ENCODE measurements around the gene SMCHD1. TPM values are rescaled to one million over a fixed set of nuclear protein-coding genes. Genes with fewer than 3 reads are reported as not detected.
"Not testable (repeated sequence)": the region's sequence is repeated elsewhere in the genome, so short reads cannot be mapped to it uniquely, and the experiment has no call there.

Gene SMCHD1
- total RNA-seq, 1 experiment from 2014 or later, result 180 TPM

- Histone ChIP-seq H3K79me2 (ENCODE audit: low read length) (peaks cover 28% of the 10 kb centered on the region), H2AFZ (ENCODE audit: low read length) (no peak overlapping the region), H4K20me1 (ENCODE audit: insufficient read depth, low read depth, low read length) (peaks cover 17% of the 10 kb centered on the region), H3K27ac (ENCODE audit: low read length) (no peak overlapping the region), H3K4me2 (ENCODE audit: low read depth, low read length, poor library complexity, severe bottlenecking) (no peak overlapping the region), H3K27me3 (ENCODE audit: low read length) (no peaks in the 10 kb centered on the region), H3K4me3 (ENCODE audit: low read length) (no peak overlapping the region), H3K9ac (ENCODE audit: low read length) (no peak overlapping the region), H3K9me3 (ENCODE audit: low read length) (no peaks in the 10 kb centered on the region), H3K4me1 (ENCODE audit: low read length) (peaks cover 30% of the 10 kb centered on the region), H3K36me3 (ENCODE audit: insufficient read depth, low read length) (peaks cover 6% of the 10 kb centered on the region; the same call in 1 of the 2 replicates), H3K9me2 (replicated peaks; ENCODE audit: insufficient read depth, low read length) (no peaks in the 10 kb centered on the region)
- DNase-seq, result no peak
These were observed 2.1 kb upstream of the SMCHD1 start for GRCh38 chr18:2653467-2653866.

GRCh38 chr18:2654169-2654927, 1.2 kb upstream of the SMCHD1 start:
- peak overlapping the region; percentile 95 for H3K9ac ChIP-seq (ENCODE audit: low read length)
- H3K27me3 ChIP-seq (ENCODE audit: low read length), result no peaks in the 10 kb centered on the region
- H3K36me3 ChIP-seq (ENCODE audit: insufficient read depth, low read length), result peaks cover 9% of the 10 kb centered on the region
- no peaks in the 10 kb centered on the region for H3K9me2 ChIP-seq (replicated peaks; ENCODE audit: insufficient read depth, low read length)
- peak overlapping the region; percentile 92 for H3K4me3 ChIP-seq (ENCODE audit: low read length)
- H3K4me1 ChIP-seq (ENCODE audit: low read length), result peaks cover 31% of the 10 kb centered on the region
- peaks cover 22% of the 10 kb centered on the region for H4K20me1 ChIP-seq (ENCODE audit: insufficient read depth, low read depth, low read length)
- H3K79me2 ChIP-seq (ENCODE audit: low read length), result peaks cover 37% of the 10 kb centered on the region
- no peaks in the 10 kb centered on the region for H3K9me3 ChIP-seq (ENCODE audit: low read length)
- peak overlapping the region; percentile 67 for H3K4me2 ChIP-seq (ENCODE audit: low read depth, low read length, poor library complexity, severe bottlenecking)
- H3K27ac ChIP-seq (ENCODE audit: low read length), result no peak overlapping the region
- DNase-seq, result no peak
- H2AFZ ChIP-seq (ENCODE audit: low read length), result peak overlapping the region; percentile 77

GRCh38 chr18:2654928-2655177, 673 bp upstream of the SMCHD1 start:
- H3K4me1 ChIP-seq (ENCODE audit: low read length), result peaks cover 31% of the 10 kb centered on the region
- no peak overlapping the region for H3K27ac ChIP-seq (ENCODE audit: low read length)
- H3K79me2 ChIP-seq (ENCODE audit: low read length), result peaks cover 42% of the 10 kb centered on the region
- H3K27me3 ChIP-seq (ENCODE audit: low read length), result no peaks in the 10 kb centered on the region
- peaks cover 13% of the 10 kb centered on the region for H3K36me3 ChIP-seq (ENCODE audit: insufficient read depth, low read length)
- no peaks in the 10 kb centered on the region for H3K9me2 ChIP-seq (replicated peaks; ENCODE audit: insufficient read depth, low read length)
- H3K9ac ChIP-seq (ENCODE audit: low read length), result peak overlapping the region; percentile 95
- no peaks in the 10 kb centered on the region for H3K9me3 ChIP-seq (ENCODE audit: low read length)
- peak overlapping the region; percentile 92 for H3K4me3 ChIP-seq (ENCODE audit: low read length)
- H3K4me2 ChIP-seq (ENCODE audit: low read depth, low read length, poor library complexity, severe bottlenecking), result peak overlapping the region; percentile 67
- peak; percentile 90 for DNase-seq
- peak overlapping the region; percentile 77 for H2AFZ ChIP-seq (ENCODE audit: low read length)
- H4K20me1 ChIP-seq (ENCODE audit: insufficient read depth, low read depth, low read length), result peaks cover 25% of the 10 kb centered on the region

GRCh38 chr18:2655954-2656236, 369 bp downstream of the SMCHD1 start:
- Histone ChIP-seq H3K36me3 (ENCODE audit: insufficient read depth, low read length) (peaks cover 13% of the 10 kb centered on the region), H2AFZ (ENCODE audit: low read length) (0 out of 2 replicates have a peak overlapping the region, but pooled peaks have one; percentile 45), H3K9me3 (ENCODE audit: low read length) (no peaks in the 10 kb centered on the region), H3K27me3 (ENCODE audit: low read length) (no peaks in the 10 kb centered on the region), H4K20me1 (ENCODE audit: insufficient read depth, low read depth, low read length) (peaks cover 28% of the 10 kb centered on the region), H3K4me1 (ENCODE audit: low read length) (peaks cover 31% of the 10 kb centered on the region), H3K9me2 (replicated peaks; ENCODE audit: insufficient read depth, low read length) (no peaks in the 10 kb centered on the region), H3K4me3 (ENCODE audit: low read length) (peak overlapping the region; percentile 92), H3K9ac (ENCODE audit: low read length) (peak overlapping the region; percentile 95), H3K27ac (ENCODE audit: low read length) (peak overlapping the region; percentile 80), H3K4me2 (ENCODE audit: low read depth, low read length, poor library complexity, severe bottlenecking) (peak overlapping the region; percentile 67), H3K79me2 (ENCODE audit: low read length) (peaks cover 53% of the 10 kb centered on the region)
- no peak for DNase-seq

- DNase-seq, result peak; percentile 74
- peaks cover 31% of the 10 kb centered on the region for H3K4me1 ChIP-seq (ENCODE audit: low read length)
- peak overlapping the region; percentile 67 for H3K4me2 ChIP-seq (ENCODE audit: low read depth, low read length, poor library complexity, severe bottlenecking)
- H3K27me3 ChIP-seq (ENCODE audit: low read length), result no peaks in the 10 kb centered on the region
- H3K9me3 ChIP-seq (ENCODE audit: low read length), result no peaks in the 10 kb centered on the region
- H3K27ac ChIP-seq (ENCODE audit: low read length), result peak overlapping the region; percentile 80
- no peaks in the 10 kb centered on the region for H3K9me2 ChIP-seq (replicated peaks; ENCODE audit: insufficient read depth, low read length)
- H3K36me3 ChIP-seq (ENCODE audit: insufficient read depth, low read length), result peaks cover 13% of the 10 kb centered on the region
- peaks cover 58% of the 10 kb centered on the region for H3K79me2 ChIP-seq (ENCODE audit: low read length)
- H3K9ac ChIP-seq (ENCODE audit: low read length), result peak overlapping the region; percentile 95
- H3K4me3 ChIP-seq (ENCODE audit: low read length), result peak overlapping the region; percentile 92
- H2AFZ ChIP-seq (ENCODE audit: low read length), result 0 out of 2 replicates have a peak overlapping the region, but pooled peaks have one; percentile 45
- peaks cover 28% of the 10 kb centered on the region for H4K20me1 ChIP-seq (ENCODE audit: insufficient read depth, low read depth, low read length)
These were observed 883 bp downstream of the SMCHD1 start for GRCh38 chr18:2656237-2656980.

GRCh38 chr18:2656981-2657512, 1.5 kb downstream of the SMCHD1 start:
- Histone ChIP-seq H3K36me3 (ENCODE audit: insufficient read depth, low read length) (peaks cover 13% of the 10 kb centered on the region), H3K4me3 (ENCODE audit: low read length) (peak overlapping the region; percentile 92), H4K20me1 (ENCODE audit: insufficient read depth, low read depth, low read length) (peaks cover 28% of the 10 kb centered on the region), H3K9ac (ENCODE audit: low read length) (peak overlapping the region; percentile 95), H3K9me2 (replicated peaks; ENCODE audit: insufficient read depth, low read length) (no peaks in the 10 kb centered on the region), H3K27me3 (ENCODE audit: low read length) (no peaks in the 10 kb centered on the region), H3K4me2 (ENCODE audit: low read depth, low read length, poor library complexity, severe bottlenecking) (peak overlapping the region; percentile 67), H3K9me3 (ENCODE audit: low read length) (no peaks in the 10 kb centered on the region), H3K79me2 (ENCODE audit: low read length) (peaks cover 62% of the 10 kb centered on the region), H3K4me1 (ENCODE audit: low read length) (peaks cover 31% of the 10 kb centered on the region), H2AFZ (ENCODE audit: low read length) (no peak overlapping the region), H3K27ac (ENCODE audit: low read length) (peak overlapping the region; percentile 80)
- DNase-seq, result no peak

GRCh38 chr18:2657788-2658458, 2.4 kb downstream of the SMCHD1 start:
- H3K79me2 ChIP-seq (ENCODE audit: low read length), result peaks cover 70% of the 10 kb centered on the region
- peaks cover 28% of the 10 kb centered on the region for H4K20me1 ChIP-seq (ENCODE audit: insufficient read depth, low read depth, low read length)
- peaks cover 13% of the 10 kb centered on the region for H3K36me3 ChIP-seq (ENCODE audit: insufficient read depth, low read length)
- H3K9me2 ChIP-seq (replicated peaks; ENCODE audit: insufficient read depth, low read length), result no peaks in the 10 kb centered on the region
- DNase-seq, result peak; percentile 63
- peak overlapping the region; percentile 33; the same call in 1 of the 2 replicates for H3K27ac ChIP-seq (ENCODE audit: low read length)
- H3K9ac ChIP-seq (ENCODE audit: low read length), result peak overlapping the region; percentile 33; the same call in 1 of the 2 replicates
- no peak overlapping the region for H2AFZ ChIP-seq (ENCODE audit: low read length)
- H3K4me1 ChIP-seq (ENCODE audit: low read length), result peaks cover 31% of the 10 kb centered on the region
- H3K4me3 ChIP-seq (ENCODE audit: low read length), result peak overlapping the region; percentile 92
- no peaks in the 10 kb centered on the region for H3K9me3 ChIP-seq (ENCODE audit: low read length)
- peak overlapping the region; percentile 67 for H3K4me2 ChIP-seq (ENCODE audit: low read depth, low read length, poor library complexity, severe bottlenecking)
- no peaks in the 10 kb centered on the region for H3K27me3 ChIP-seq (ENCODE audit: low read length)

- not testable (repeated sequence) for H3K27me3 ChIP-seq (ENCODE audit: low read length); H3K4me2 ChIP-seq (ENCODE audit: low read depth, low read length, poor library complexity, severe bottlenecking); H3K9me3 ChIP-seq (ENCODE audit: low read length); H3K4me3 ChIP-seq (ENCODE audit: low read length); H2AFZ ChIP-seq (ENCODE audit: low read length); H3K27ac ChIP-seq (ENCODE audit: low read length); H3K9ac ChIP-seq (ENCODE audit: low read length); DNase-seq; H3K9me2 ChIP-seq (replicated peaks; ENCODE audit: insufficient read depth, low read length)
- peaks cover 13% of the 10 kb centered on the region for H3K4me1 ChIP-seq (ENCODE audit: low read length)
- peaks cover 31% of the 10 kb centered on the region for H4K20me1 ChIP-seq (ENCODE audit: insufficient read depth, low read depth, low read length)
- H3K36me3 ChIP-seq (ENCODE audit: insufficient read depth, low read length), result peaks cover 13% of the 10 kb centered on the region
- H3K79me2 ChIP-seq (ENCODE audit: low read length), result peaks cover 97% of the 10 kb centered on the region
These were observed 5.3 kb downstream of the SMCHD1 start for GRCh38 chr18:2660849-2661248.
